Esophagus muscularis mucosa (tissue), 4 donors: Measurements from ENCODE around the gene INO80D. TPM values are rescaled to one million over a fixed set of nuclear protein-coding genes. Genes with fewer than 3 reads are reported as not detected.
"Not testable (repeated sequence)": the region's sequence is repeated elsewhere in the genome, so short reads cannot be mapped to it uniquely, and the experiment has no call there.

Source experiments
- DNase-seq: peaks from one replicate; pipeline ENCODE4 v3.0.0-alpha.2; 2017; ENCODE audit errors: extremely low spot score
- H3K27ac ChIP-seq, 4 donors: fragments of 200-600 bp; sonication (generic); replicated peaks in 1 of 4; 1 replicate in 3 of 4; 2 replicates in 1 of 4; pipeline ENCODE4 v1.5.1; 2016 to 2019; ENCODE audit warnings: mild to moderate bottlenecking in 1 of 4
- H3K27me3 ChIP-seq, 4 donors: fragments of 200-600 bp; sonication (generic); one replicate each; pipeline versions ENCODE4 v1.5.1 to v1.6.0; 2016 to 2019
- H3K36me3 ChIP-seq, 4 donors: fragments of 200-600 bp; sonication (generic); one replicate each; pipeline ENCODE4 v1.5.1; 2016 to 2019
- H3K4me1 ChIP-seq, 4 donors: fragments of 200-600 bp; sonication (generic); one replicate each; pipeline ENCODE4 v1.5.1; 2016 to 2019
- H3K4me3 ChIP-seq, 4 donors: fragments of 200-600 bp; sonication (generic); 1 replicate in 2 of 4; 2 replicates in 2 of 4; pipeline ENCODE4 v1.5.1; 2016 to 2019; ENCODE audit warnings: mild to moderate bottlenecking in 4 of 4, moderate library complexity in 1 of 4
- H3K9me3 ChIP-seq, 4 donors: fragments of 200-600 bp; sonication (generic); 1 replicate in 3 of 4; 2 replicates in 1 of 4; pipeline ENCODE4 v1.5.1; 2016 to 2019
- EP300 ChIP-seq: sonication (generic); formaldehyde crosslinking; IDR thresholded peaks from one replicate; pipeline ENCODE4 v1.6.1; 2017; ENCODE audit warnings: antibody characterized with exemption
- POLR2A ChIP-seq: fragments of 450-650 bp; IDR thresholded peaks from one replicate; pipeline ENCODE4 v1.6.1; 2017; ENCODE audit warnings: antibody characterized with exemption, moderate library complexity, mild to moderate bottlenecking, low read depth
- POLR2AphosphoS5 ChIP-seq, 2 donors: sonication (generic); formaldehyde crosslinking; IDR thresholded peaks; one replicate each; pipeline ENCODE4 v1.6.1; 2017; ENCODE audit warnings: antibody characterized with exemption in 2 of 2
- WGBS: methylation state at CpG from one replicate; pipeline ENCODE4 v1.1.5; 2018; 5-methylcytosine and 5-hydroxymethylcytosine counted together
- intact Hi-C: fragments of 100-400 bp; cut with DNase I; formaldehyde crosslinking; loops from one replicate; pipeline ENCODE4 v1.15.1; 2023
- total RNA-seq, 4 donors: library from RNA; depleted of rRNA; stranded (reverse); fragments of >200 nt; gene quantifications; one replicate each; pipeline versions ENCODE4 v1.1.0 to v1.2.1, GENCODE V29; 2016
- TF ChIP-seq, protein P1 (sequence below), 3 experiments: fragments of 200-600 bp in 2 of 3; fragments of 450-650 bp in 1 of 3; sonication (generic) in 2 of 3; IDR thresholded peaks; one replicate each; pipeline ENCODE4 v1.5.1; 2017 to 2019; ENCODE audit warnings: antibody characterized with exemption in 3 of 3, mild to moderate bottlenecking in 2 of 3, moderate library complexity in 1 of 3

The INO80D gene
- total RNA-seq, 4 donors from 2014 or later, result 11.1 to 19.9 (median 16.2) TPM

DNA sequence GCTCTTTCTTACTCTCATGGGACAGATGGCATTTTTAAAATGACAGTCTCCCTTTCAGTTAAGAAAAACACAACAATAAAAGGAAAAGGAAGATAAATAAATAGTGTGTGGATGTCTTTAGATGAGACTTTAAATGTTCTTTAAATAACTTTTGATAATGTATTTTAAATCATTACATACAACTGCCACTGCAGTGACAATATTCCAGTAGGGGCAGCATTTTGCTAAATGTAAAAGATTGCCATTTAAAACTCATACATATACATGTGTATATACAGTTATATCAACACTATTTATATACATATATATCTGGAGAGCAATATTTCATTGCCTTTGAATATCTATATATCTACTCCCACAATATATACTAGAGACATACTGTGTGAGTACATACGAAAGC lies 90.7 kb downstream of the INO80D start:
- WGBS, result 80% methylated on average over 1 of the region's 1 CpG
- peaks cover 12 to 39% (median 20%) of the 10 kb centered on the region in 4 donors for H3K36me3 ChIP-seq
- H3K4me3 ChIP-seq, result no peak overlapping the region
- DNase-seq, result no peak
- no peaks in the 10 kb centered on the region for H3K9me3 ChIP-seq
- no peaks in the 10 kb centered on the region for H3K27me3 ChIP-seq
- TF ChIP-seq POLR2A (no peak), POLR2AphosphoS5 (IDR thresholded peaks at IDR 0.05) (no peak), EP300 (no peak)
- TF ChIP-seq, protein P1, sequence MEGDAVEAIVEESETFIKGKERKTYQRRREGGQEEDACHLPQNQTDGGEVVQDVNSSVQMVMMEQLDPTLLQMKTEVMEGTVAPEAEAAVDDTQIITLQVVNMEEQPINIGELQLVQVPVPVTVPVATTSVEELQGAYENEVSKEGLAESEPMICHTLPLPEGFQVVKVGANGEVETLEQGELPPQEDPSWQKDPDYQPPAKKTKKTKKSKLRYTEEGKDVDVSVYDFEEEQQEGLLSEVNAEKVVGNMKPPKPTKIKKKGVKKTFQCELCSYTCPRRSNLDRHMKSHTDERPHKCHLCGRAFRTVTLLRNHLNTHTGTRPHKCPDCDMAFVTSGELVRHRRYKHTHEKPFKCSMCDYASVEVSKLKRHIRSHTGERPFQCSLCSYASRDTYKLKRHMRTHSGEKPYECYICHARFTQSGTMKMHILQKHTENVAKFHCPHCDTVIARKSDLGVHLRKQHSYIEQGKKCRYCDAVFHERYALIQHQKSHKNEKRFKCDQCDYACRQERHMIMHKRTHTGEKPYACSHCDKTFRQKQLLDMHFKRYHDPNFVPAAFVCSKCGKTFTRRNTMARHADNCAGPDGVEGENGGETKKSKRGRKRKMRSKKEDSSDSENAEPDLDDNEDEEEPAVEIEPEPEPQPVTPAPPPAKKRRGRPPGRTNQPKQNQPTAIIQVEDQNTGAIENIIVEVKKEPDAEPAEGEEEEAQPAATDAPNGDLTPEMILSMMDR (IDR thresholded peaks at IDR 0.05), result peak in 1 of 3 experiments; percentile 13
- intact Hi-C loops, result no loop called here
- peaks cover 0 to 8% (median 3%) of the 10 kb centered on the region in 4 donors for H3K4me1 ChIP-seq
- no peak overlapping the region for H3K27ac ChIP-seq

GRCh38 chr2:205994344-205994743 lies 91.6 kb downstream of the INO80D start:
- no peak overlapping the region for H3K4me3 ChIP-seq
- peaks cover 12 to 42% (median 20%) of the 10 kb centered on the region in 4 donors for H3K36me3 ChIP-seq
- peaks cover 0 to 8% (median 3%) of the 10 kb centered on the region in 4 donors for H3K4me1 ChIP-seq
- no peak overlapping the region for H3K27ac ChIP-seq
- no peak for TF ChIP-seq POLR2AphosphoS5 (IDR thresholded peaks at IDR 0.05)
- TF ChIP-seq, protein P1 (IDR thresholded peaks at IDR 0.05), result no peak
- TF ChIP-seq EP300, result no peak
- TF ChIP-seq POLR2A, result no peak
- peak; percentile 2 for DNase-seq
- 89% methylated on average over 2 of the region's 2 CpGs for WGBS
- H3K9me3 ChIP-seq, result no peaks in the 10 kb centered on the region
- intact Hi-C loops, result no loop called here
- H3K27me3 ChIP-seq, result no peaks in the 10 kb centered on the region

- H3K36me3 ChIP-seq, result peaks cover 12 to 34% (median 15%) of the 10 kb centered on the region in 4 donors
- H3K4me1 ChIP-seq, result peaks cover 0 to 5% (median 2%) of the 10 kb centered on the region in 4 donors
- H3K9me3 ChIP-seq, result no peaks in the 10 kb centered on the region
- H3K4me3 ChIP-seq, result no peak overlapping the region
- TF ChIP-seq, protein P1 (IDR thresholded peaks at IDR 0.05), result no peak
- TF ChIP-seq EP300 (no peak), POLR2AphosphoS5 (IDR thresholded peaks at IDR 0.05) (no peak), POLR2A (no peak)
- peak; percentile 64 for DNase-seq
- WGBS, result 89% methylated on average over 2 of the region's 2 CpGs
- H3K27me3 ChIP-seq, result no peaks in the 10 kb centered on the region
- H3K27ac ChIP-seq, result no peak overlapping the region
- intact Hi-C loops, result no loop called here
Observed at GRCh38 chr2:205990104-205990503, 95.9 kb downstream of the INO80D start.

DNA sequence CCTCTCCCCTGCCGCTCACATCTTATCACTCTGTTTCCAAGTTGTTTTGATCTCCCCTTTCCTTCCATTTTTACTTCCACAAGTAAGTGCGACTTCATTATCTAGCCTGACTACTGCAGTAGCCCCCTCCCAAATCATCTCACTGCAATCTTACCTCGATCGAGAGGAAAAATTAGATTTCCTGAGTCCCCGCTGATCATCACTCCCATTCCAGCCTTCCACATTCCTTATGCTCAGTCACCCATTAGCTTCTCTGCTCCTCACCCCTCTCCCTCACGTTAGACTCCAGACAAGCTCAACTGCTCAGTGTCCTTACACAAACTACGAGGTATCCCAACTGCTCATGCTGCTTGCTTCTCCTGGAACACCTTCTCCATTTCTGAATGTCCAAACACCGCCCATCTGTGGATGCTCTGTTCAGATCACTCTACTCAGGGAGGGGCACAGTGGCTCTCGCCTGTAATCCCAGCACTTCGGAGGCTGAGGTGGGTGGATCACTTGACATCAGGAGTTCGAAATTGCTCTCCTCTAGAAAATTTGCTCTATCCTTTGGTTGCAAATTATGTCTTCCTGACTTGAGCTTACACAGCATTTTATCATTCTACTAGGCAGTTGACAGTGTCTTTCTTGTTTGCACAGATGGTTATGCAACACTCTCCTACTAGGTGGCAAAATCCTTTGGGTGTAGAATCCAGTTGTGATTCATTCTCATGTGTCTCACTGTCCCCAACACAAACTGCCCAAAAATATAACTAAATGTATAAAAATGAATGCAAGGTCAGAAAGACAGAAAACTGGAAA lies 96.5 kb downstream of the INO80D start:
- Histone ChIP-seq H3K4me1 (no peaks in the 10 kb centered on the region), H3K27me3 (no peaks in the 10 kb centered on the region), H3K9me3 (no peaks in the 10 kb centered on the region), H3K36me3 (peaks cover 12 to 34% (median 15%) of the 10 kb centered on the region in 4 donors), H3K27ac (no peak overlapping the region), H3K4me3 (no peak overlapping the region)
- TF ChIP-seq, protein P1 (IDR thresholded peaks at IDR 0.05), result no peak
- TF ChIP-seq POLR2AphosphoS5 (IDR thresholded peaks at IDR 0.05) (no peak), EP300 (no peak)
- peak; percentile 68 for DNase-seq
- WGBS, result 89% methylated on average over 11 of the region's 11 CpGs
- intact Hi-C loops, result no loop called here

DNA sequence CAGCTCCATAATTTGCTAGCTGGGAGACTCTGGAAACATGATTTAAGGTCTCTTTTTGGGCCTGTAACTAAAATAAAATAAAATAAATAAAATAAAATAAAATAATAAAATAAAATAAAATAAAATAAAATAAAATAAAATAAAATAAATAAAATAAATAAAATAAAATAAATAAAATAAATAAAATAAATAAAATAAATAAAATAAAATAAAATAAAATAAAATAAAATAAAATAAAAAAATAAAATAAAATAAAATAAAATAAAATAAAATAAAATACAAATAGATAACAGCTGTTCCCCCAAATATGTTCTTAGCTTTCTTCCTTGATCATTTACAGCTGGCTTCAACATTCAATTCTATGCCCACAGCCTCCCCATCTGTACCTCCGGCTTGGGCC lies 97.3 kb downstream of the INO80D start:
- H3K36me3 ChIP-seq, result peaks cover 12 to 29% (median 15%) of the 10 kb centered on the region in 4 donors
- H3K4me3 ChIP-seq, H3K27ac ChIP-seq, H3K9me3 ChIP-seq, intact Hi-C loops, H3K4me1 ChIP-seq, H3K27me3 ChIP-seq, DNase-seq: not testable (repeated sequence)
- 88% methylated on average over 1 of the region's 1 CpG for WGBS
